HG03175 (cell line): ENCODE data around the gene BZW2.

ENCODE experiments used
- ATAC-seq: cut with Tn5 transposase; IDR thresholded peaks from one replicate; pipeline ENCODE4 v1.9.1; 2021; ENCODE audit warnings: mild to moderate bottlenecking, moderate library complexity; ENCODE audit not compliant: unreplicated experiment

The BZW2 gene

GRCh38 chr7:16744518-16745250 lies 98.7 kb downstream of the BZW2 start:
- no peak for ATAC-seq

GRCh38 chr7:16745645-16746044 lies 99.7 kb downstream of the BZW2 start:
- ATAC-seq: no peak

- no peak for ATAC-seq
Measured at GRCh38 chr7:16747102-16747501, 101.1 kb downstream of the BZW2 start.

- peak; percentile 60 for ATAC-seq
Measured at GRCh38 chr7:16753102-16753931, 107.3 kb downstream of the BZW2 start, which contains the start of gene TSPAN13. TSPAN13 (plus strand) TSS chr7:16753755; CDS start chr7:16753968, 213 bp downstream.

GRCh38 chr7:16753932-16754855 lies 108.2 kb downstream of the BZW2 start:
- ATAC-seq: peak; percentile 10

GRCh38 chr7:16754856-16755317 lies 108.9 kb downstream of the BZW2 start:
- no peak for ATAC-seq

- no peak for ATAC-seq
Measured at GRCh38 chr7:16755397-16755796, 109.4 kb downstream of the BZW2 start.
